Measurements from ENCODE around the gene PNPLA1. TPM values are rescaled to one million over a fixed set of nuclear protein-coding genes. Genes with fewer than 3 reads are reported as not detected.

PNPLA1 gene
- total and polyA plus RNA-seq, 8 donors = 0.38 to 2.2 (median 0.60) TPM; not detected in 4

DNA sequence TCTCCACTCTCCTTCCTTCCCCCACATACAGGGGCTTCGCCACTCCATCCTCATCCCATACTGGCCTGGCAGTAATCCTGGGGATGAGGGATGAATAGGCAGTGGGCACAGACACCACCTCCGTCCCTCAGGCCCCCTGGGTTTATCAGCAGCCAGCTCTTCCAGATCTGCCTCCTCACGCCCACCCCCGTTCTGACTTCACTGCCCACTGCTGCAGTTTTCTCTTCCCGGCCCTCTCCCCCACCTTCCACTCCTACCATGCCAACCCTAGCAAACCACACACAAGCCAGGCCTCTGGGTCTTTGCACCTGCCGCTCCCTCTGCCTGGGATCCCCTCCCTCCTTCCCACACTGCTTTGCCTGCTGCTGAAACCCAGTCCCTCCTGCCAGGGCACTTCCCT, 22.3 kb downstream of the PNPLA1 start:
- Histone ChIP-seq H3K36me3 (no peaks in the 10 kb centered on the region), H3K9me3 (no peaks in the 10 kb centered on the region), H3K4me1 (peaks cover 0 to 3% (median 0%) of the 10 kb centered on the region in 4 donors), H3K27me3 (peaks cover 0 to 5% (median 0%) of the 10 kb centered on the region in 3 donors), H3K27ac (no peak overlapping the region), H3K4me3 (no peak overlapping the region)
- DNase-seq = no peak
- WGBS, 5 donors = 75 to 91% (median 79%) methylated on average over 6 of the region's 6 CpGs
- no peak for TF ChIP-seq CTCF (IDR thresholded peaks at IDR 0.05)
- TF ChIP-seq POLR2A (IDR thresholded peaks at IDR 0.05) = no peak
- no peak for TF ChIP-seq EP300 (IDR thresholded peaks at IDR 0.05)
- TF ChIP-seq POLR2AphosphoS5 (IDR thresholded peaks at IDR 0.05) = no peak
- intact Hi-C loops (cut with DNase I; ENCODE audit: low total_unique reads) = no loop called here

DNA sequence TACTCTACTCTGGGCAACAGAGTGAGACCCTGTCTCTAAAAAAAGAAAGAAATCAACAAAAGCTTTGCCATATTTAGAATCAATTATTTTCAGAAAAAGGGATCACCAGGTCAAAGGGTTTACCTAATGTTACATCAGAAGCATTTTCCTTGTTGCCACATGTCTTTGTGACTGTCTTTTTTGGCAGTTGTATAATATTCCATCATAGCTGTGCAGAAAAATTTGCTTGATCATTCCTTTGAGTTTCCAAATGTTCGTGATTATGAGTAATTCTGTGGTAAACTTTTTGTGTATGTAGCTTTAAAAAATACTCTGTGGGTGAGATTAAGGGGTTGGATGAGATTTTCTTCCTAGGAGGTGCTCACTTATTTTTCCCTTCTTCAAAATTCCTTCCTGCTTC, 26.4 kb downstream of the PNPLA1 start:
- no peaks in the 10 kb centered on the region for H3K9me3 ChIP-seq
- TF ChIP-seq POLR2AphosphoS5 (IDR thresholded peaks at IDR 0.05) = no peak
- no peak for TF ChIP-seq EP300 (IDR thresholded peaks at IDR 0.05)
- TF ChIP-seq POLR2A (IDR thresholded peaks at IDR 0.05) = no peak
- no peak for TF ChIP-seq CTCF (IDR thresholded peaks at IDR 0.05)

DNA sequence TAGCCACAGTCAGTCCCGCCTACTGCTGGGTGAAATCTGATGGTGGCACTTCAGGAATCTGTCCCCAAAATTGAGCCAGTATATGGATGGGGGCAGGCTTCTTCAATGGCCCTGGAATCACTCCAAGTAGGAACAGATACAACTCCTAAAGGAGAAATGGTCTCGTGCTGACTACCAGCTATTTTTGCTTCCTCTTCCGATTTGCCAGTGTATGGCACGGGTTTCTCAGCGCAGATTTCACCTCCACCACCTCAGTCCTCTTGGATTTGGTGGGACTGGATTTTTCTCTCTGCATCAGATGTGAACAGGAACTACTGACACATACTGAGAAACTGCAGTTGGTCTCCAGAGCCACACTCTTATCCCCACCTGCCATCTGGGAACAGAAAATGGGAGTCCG, 27.2 kb downstream of the PNPLA1 start:
- intact Hi-C loops (cut with DNase I; ENCODE audit: low total_unique reads) = no loop called here
- WGBS, 5 donors = 82 to 89% (median 84%) methylated on average over 6 of the region's 6 CpGs
- Histone ChIP-seq H3K27ac (no peak overlapping the region), H3K4me3 (no peak overlapping the region), H3K36me3 (no peaks in the 10 kb centered on the region), H3K27me3 (peaks cover 0 to 13% (median 0%) of the 10 kb centered on the region in 3 donors), H3K9me3 (no peaks in the 10 kb centered on the region), H3K4me1 (peaks cover 0 to 13% (median 8%) of the 10 kb centered on the region in 4 donors)
- TF ChIP-seq CTCF (IDR thresholded peaks at IDR 0.05) (no peak), POLR2AphosphoS5 (IDR thresholded peaks at IDR 0.05) (no peak), POLR2A (IDR thresholded peaks at IDR 0.05) (no peak), EP300 (IDR thresholded peaks at IDR 0.05) (no peak)
- no peak for DNase-seq

More for the DNA sequence above, 26.4 kb downstream of the PNPLA1 start:
- no peaks in the 10 kb centered on the region for H3K36me3 ChIP-seq
- WGBS, 5 donors = 45 to 68% (median 63%) methylated on average over 1 of the region's 1 CpG
- peaks cover 0 to 5% (median 1%) of the 10 kb centered on the region in 4 donors for H3K4me1 ChIP-seq
- peaks cover 0 to 11% (median 0%) of the 10 kb centered on the region in 3 donors for H3K27me3 ChIP-seq
- H3K27ac ChIP-seq = no peak overlapping the region
- DNase-seq = no peak
- H3K4me3 ChIP-seq = no peak overlapping the region
- intact Hi-C loops (cut with DNase I; ENCODE audit: low total_unique reads) = no loop called here

GRCh38 chr6:36297511-36297910, 27.7 kb downstream of the PNPLA1 start:
- Histone ChIP-seq H3K4me1 (peaks cover 0 to 17% (median 12%) of the 10 kb centered on the region in 4 donors), H3K36me3 (no peaks in the 10 kb centered on the region), H3K27ac (no peak overlapping the region), H3K4me3 (no peak overlapping the region), H3K9me3 (no peaks in the 10 kb centered on the region), H3K27me3 (peaks cover 0 to 10% (median 0%) of the 10 kb centered on the region in 3 donors)
- 73 to 92% (median 90%) methylated on average over 7 of the region's 7 CpGs for WGBS, 5 donors
- TF ChIP-seq EP300 (IDR thresholded peaks at IDR 0.05) = no peak
- no peak for TF ChIP-seq POLR2AphosphoS5 (IDR thresholded peaks at IDR 0.05)
- TF ChIP-seq CTCF (IDR thresholded peaks at IDR 0.05) = no peak
- no peak for TF ChIP-seq POLR2A (IDR thresholded peaks at IDR 0.05)
- intact Hi-C loops (cut with DNase I; ENCODE audit: low total_unique reads) = no loop called here
- DNase-seq = no peak

Measured in stomach (tissue), 9 donors.